ENCODE measurements around the gene PRCC. TPM values are rescaled to one million over a fixed set of nuclear protein-coding genes. Genes with fewer than 3 reads are reported as not detected.

PRCC gene
- total RNA-seq, 1 experiment from 2014 or later, result 80.4 TPM

- Mint-ChIP-seq H3K9me3 (ENCODE audit: low read depth, unreplicated experiment) (no peaks in the 10 kb centered on the region), H3K27ac (ENCODE audit: unreplicated experiment) (no peak overlapping the region), H3K4me3 (ENCODE audit: low read depth, unreplicated experiment) (no peak overlapping the region), H3K4me1 (ENCODE audit: low read depth, unreplicated experiment) (no peaks in the 10 kb centered on the region), H3K27me3 (ENCODE audit: unreplicated experiment) (peaks cover 93% of the 10 kb centered on the region), H3K36me3 (ENCODE audit: insufficient read depth, unreplicated experiment) (no peaks in the 10 kb centered on the region)
- no peak for DNase-seq
- no TSS peak for BruUV-seq (replicated peaks)
- intact Hi-C loops (cut with micrococcal nuclease; ENCODE audit: unreplicated experiment), result no loop called here
- CTCF ChIA-PET, result no interaction called here
- TF ChIP-seq, protein P1, sequence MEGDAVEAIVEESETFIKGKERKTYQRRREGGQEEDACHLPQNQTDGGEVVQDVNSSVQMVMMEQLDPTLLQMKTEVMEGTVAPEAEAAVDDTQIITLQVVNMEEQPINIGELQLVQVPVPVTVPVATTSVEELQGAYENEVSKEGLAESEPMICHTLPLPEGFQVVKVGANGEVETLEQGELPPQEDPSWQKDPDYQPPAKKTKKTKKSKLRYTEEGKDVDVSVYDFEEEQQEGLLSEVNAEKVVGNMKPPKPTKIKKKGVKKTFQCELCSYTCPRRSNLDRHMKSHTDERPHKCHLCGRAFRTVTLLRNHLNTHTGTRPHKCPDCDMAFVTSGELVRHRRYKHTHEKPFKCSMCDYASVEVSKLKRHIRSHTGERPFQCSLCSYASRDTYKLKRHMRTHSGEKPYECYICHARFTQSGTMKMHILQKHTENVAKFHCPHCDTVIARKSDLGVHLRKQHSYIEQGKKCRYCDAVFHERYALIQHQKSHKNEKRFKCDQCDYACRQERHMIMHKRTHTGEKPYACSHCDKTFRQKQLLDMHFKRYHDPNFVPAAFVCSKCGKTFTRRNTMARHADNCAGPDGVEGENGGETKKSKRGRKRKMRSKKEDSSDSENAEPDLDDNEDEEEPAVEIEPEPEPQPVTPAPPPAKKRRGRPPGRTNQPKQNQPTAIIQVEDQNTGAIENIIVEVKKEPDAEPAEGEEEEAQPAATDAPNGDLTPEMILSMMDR (IDR thresholded peaks at IDR 0.05; ENCODE audit: unreplicated experiment), result no peak
These were observed 65.1 kb downstream of the PRCC start for GRCh38 chr1:156832434-156832833.

GRCh38 chr1:156833603-156834002, 66.3 kb downstream of the PRCC start:
- no peak for DNase-seq
- peaks cover 94% of the 10 kb centered on the region for H3K27me3 Mint-ChIP-seq (ENCODE audit: unreplicated experiment)
- H3K27ac Mint-ChIP-seq (ENCODE audit: unreplicated experiment), result no peak overlapping the region
- TF ChIP-seq, protein P1 (IDR thresholded peaks at IDR 0.05; ENCODE audit: unreplicated experiment), result no peak
- no TSS peak for BruUV-seq (replicated peaks)
- CTCF ChIA-PET, result interaction anchor here (0.5 kb wide), 1 partner anchor 54 kb away, joined by 4 read pairs; no protein-coding TSS in a partner anchor
- no peaks in the 10 kb centered on the region for H3K9me3 Mint-ChIP-seq (ENCODE audit: low read depth, unreplicated experiment)
- intact Hi-C loops (cut with micrococcal nuclease; ENCODE audit: unreplicated experiment), result no loop called here
- H3K4me3 Mint-ChIP-seq (ENCODE audit: low read depth, unreplicated experiment), result no peak overlapping the region
- H3K4me1 Mint-ChIP-seq (ENCODE audit: low read depth, unreplicated experiment), result no peaks in the 10 kb centered on the region
- H3K36me3 Mint-ChIP-seq (ENCODE audit: insufficient read depth, unreplicated experiment), result no peaks in the 10 kb centered on the region

- H3K9me3 Mint-ChIP-seq (ENCODE audit: low read depth, unreplicated experiment), result no peaks in the 10 kb centered on the region
- TF ChIP-seq, protein P1 (IDR thresholded peaks at IDR 0.05; ENCODE audit: unreplicated experiment), result no peak
- intact Hi-C loops (cut with micrococcal nuclease; ENCODE audit: unreplicated experiment), result no loop called here
- H3K27me3 Mint-ChIP-seq (ENCODE audit: unreplicated experiment), result peaks cover 94% of the 10 kb centered on the region
- H3K27ac Mint-ChIP-seq (ENCODE audit: unreplicated experiment), result no peak overlapping the region
- DNase-seq, result no peak
- no peaks in the 10 kb centered on the region for H3K36me3 Mint-ChIP-seq (ENCODE audit: insufficient read depth, unreplicated experiment)
- CTCF ChIA-PET, result interaction anchor here (0.5 kb wide), 1 partner anchor 53 kb away, joined by 4 read pairs; no protein-coding TSS in a partner anchor
- no peak overlapping the region for H3K4me3 Mint-ChIP-seq (ENCODE audit: low read depth, unreplicated experiment)
- H3K4me1 Mint-ChIP-seq (ENCODE audit: low read depth, unreplicated experiment), result no peaks in the 10 kb centered on the region
- BruUV-seq (replicated peaks), result no TSS peak
These were observed 67.0 kb downstream of the PRCC start for GRCh38 chr1:156834322-156834721.

DNA sequence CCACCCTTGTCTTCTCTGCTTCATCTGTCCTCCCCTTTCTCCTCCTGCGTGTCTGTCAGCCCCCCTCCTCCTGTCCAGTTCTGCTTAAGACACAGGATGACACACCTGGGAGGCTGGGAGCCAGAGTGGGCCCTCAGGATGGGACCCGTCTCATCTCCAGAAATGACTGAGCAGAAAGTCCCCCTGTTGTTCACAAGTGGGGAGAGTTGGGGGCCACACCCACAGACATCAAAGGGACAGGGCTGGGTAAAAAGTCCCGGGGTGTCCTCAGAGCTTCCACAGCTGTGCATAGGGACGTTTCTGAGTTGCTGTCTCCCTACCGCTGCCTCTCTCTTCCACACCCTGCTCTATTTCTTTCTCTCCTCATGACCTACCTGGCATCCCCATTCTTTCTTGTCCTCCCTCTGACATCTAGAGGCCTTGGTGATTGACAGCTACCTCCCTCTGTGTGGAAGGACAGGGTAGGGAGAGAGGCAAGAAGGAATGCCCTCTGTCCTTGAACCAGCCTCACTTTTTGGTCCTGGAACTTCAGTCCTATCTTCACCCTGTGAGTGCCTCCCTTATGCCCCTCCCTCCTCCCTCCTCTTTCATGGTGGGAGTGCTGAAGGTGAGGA, 68.8 kb downstream of the PRCC start:
- H3K36me3 Mint-ChIP-seq (ENCODE audit: insufficient read depth, unreplicated experiment), result no peaks in the 10 kb centered on the region
- no peaks in the 10 kb centered on the region for H3K9me3 Mint-ChIP-seq (ENCODE audit: low read depth, unreplicated experiment)
- H3K27ac Mint-ChIP-seq (ENCODE audit: unreplicated experiment), result no peak overlapping the region
- H3K4me3 Mint-ChIP-seq (ENCODE audit: low read depth, unreplicated experiment), result no peak overlapping the region
- no peaks in the 10 kb centered on the region for H3K4me1 Mint-ChIP-seq (ENCODE audit: low read depth, unreplicated experiment)
- TF ChIP-seq, protein P1 (IDR thresholded peaks at IDR 0.05; ENCODE audit: unreplicated experiment), result no peak
- peaks cover 100% of the 10 kb centered on the region for H3K27me3 Mint-ChIP-seq (ENCODE audit: unreplicated experiment)
- intact Hi-C loops (cut with micrococcal nuclease; ENCODE audit: unreplicated experiment), result no loop called here
- CTCF ChIA-PET, result interaction anchor here (2.9 kb wide), 1 partner anchor 24 kb away, joined by 35 read pairs; the partner anchor contains the start of genes INSRR and NTRK1
- BruUV-seq (replicated peaks), result no TSS peak
- no peak for DNase-seq
